Activated CD4-positive, CD25-positive, alpha-beta regulatory T cell treated with anti-CD3 and anti-CD28 coated beads, Interleukin-2, amount 50 U/mL, for 24 hours (primary cell): Measurements from ENCODE around the gene ALDH9A1.
"Not testable (repeated sequence)": the region's sequence is repeated elsewhere in the genome, so short reads cannot be mapped to it uniquely, and the experiment has no call there.

Experiments
- ATAC-seq, 2 donors: fragments of 150-1000 bp; cut with Tn5 transposase; one replicate each; pipeline ENCODE4 v1.10.0; 2021; ENCODE audit warnings: mild to moderate bottlenecking in 1 of 2, moderate library complexity in 1 of 2

ALDH9A1 gene

DNA sequence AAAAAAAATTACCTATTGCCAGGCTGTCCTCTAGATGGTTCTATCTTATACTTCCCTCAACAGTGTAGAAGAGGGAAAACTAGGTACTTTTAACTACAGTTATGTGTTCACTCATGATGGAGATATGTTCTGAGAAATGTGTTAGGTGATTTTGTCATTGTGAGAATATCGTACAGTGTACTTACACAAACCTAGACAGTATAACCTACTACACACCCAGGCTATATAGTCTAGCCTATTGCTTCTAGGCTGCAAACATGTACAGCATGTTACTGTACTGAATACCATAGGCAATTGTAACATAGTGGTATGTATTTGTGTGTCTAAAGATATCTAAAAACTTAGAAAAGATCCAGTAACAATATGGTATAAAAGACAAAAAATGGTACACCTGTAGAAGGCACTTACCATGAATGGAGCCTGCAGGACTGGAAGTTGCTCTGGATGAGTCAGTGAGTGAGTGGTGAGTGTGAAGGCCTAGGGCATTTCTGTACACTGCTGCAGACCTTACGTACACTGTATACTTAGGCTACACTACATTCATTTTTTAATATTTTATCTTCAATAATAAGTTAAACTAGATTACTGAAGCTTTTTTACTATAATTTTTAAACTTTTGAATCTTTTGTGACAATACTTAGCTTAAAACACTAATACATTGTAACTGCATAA is 54.2 kb downstream of the ALDH9A1 start:
- no peak for ATAC-seq

- no peak for ATAC-seq
These were observed 57.0 kb downstream of the ALDH9A1 start for GRCh38 chr1:165641231-165641987.

- ATAC-seq: peak in 1 of 2 donors; percentile 33
These were observed 58.3 kb downstream of the ALDH9A1 start for GRCh38 chr1:165639821-165640623.

GRCh38 chr1:165638211-165638610 is 60.2 kb downstream of the ALDH9A1 start:
- not testable (repeated sequence) for ATAC-seq

DNA sequence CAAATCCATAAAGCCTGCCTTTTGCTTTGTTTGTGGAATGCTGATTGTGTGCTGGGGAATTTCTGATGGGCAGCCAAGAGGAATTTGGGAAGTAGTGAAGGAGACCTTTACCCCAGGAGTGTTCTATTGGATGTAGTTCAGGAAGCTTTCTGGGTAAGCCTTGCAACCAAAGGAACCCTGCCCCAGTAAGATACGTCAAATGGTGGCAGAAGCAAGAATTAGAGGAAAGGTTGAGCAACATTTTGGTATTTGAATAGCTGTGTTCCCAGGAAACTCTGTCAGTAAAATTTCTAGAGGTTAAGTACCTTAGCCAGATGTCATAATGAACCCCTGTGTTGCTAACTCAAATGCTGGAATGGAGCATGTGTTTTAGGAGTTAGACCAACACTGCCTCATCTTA is 60.9 kb downstream of the ALDH9A1 start:
- no peak for ATAC-seq

- ATAC-seq: no peak
These were observed 62.5 kb downstream of the ALDH9A1 start for GRCh38 chr1:165635823-165636222.

- ATAC-seq: no peak
These were observed 63.0 kb downstream of the ALDH9A1 start for GRCh38 chr1:165635329-165635728.

- ATAC-seq: no peak
These were observed 64.0 kb downstream of the ALDH9A1 start for GRCh38 chr1:165634154-165634921.

DNA sequence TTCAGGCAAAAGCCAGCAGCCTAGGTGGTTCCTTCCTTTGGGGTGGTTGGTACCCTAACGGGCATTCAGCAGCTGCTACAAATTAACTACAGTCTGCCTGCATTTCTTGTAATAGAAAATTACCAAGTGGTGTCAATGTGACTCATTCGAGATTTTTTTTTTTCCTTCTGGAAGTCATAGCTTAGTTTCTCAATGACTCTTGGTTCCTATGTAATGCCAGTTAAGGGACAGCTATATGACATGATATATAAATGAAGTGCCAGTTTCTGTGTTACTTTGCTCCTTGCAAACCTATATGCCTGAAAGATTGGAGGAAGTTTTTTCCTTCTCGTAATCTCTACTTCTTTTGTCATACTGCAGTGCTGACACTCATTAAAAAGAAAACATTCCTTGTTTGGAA is 64.7 kb downstream of the ALDH9A1 start:
- no peak for ATAC-seq

DNA sequence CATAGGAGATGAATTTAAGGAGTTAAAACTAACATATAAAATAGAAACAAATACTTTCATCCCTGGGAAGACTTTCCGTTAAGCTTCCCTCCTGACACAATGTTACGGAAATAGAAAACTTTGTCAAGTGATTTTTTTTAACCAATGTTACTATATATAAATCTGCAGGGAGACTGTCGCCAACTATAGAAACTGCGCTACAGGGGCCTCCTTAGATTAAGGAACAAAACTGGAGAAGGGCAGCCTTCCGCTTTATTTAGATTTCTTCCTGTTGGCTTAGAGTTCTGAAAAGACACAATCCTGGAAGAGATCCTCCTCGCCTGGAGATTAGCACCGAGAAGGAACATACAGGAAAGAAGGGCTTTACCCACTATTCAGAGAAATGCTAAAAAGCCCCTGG is 65.9 kb downstream of the ALDH9A1 start:
- no peak for ATAC-seq

GRCh38 chr1:165632152-165632469 is 66.3 kb downstream of the ALDH9A1 start:
- no peak for ATAC-seq

DNA sequence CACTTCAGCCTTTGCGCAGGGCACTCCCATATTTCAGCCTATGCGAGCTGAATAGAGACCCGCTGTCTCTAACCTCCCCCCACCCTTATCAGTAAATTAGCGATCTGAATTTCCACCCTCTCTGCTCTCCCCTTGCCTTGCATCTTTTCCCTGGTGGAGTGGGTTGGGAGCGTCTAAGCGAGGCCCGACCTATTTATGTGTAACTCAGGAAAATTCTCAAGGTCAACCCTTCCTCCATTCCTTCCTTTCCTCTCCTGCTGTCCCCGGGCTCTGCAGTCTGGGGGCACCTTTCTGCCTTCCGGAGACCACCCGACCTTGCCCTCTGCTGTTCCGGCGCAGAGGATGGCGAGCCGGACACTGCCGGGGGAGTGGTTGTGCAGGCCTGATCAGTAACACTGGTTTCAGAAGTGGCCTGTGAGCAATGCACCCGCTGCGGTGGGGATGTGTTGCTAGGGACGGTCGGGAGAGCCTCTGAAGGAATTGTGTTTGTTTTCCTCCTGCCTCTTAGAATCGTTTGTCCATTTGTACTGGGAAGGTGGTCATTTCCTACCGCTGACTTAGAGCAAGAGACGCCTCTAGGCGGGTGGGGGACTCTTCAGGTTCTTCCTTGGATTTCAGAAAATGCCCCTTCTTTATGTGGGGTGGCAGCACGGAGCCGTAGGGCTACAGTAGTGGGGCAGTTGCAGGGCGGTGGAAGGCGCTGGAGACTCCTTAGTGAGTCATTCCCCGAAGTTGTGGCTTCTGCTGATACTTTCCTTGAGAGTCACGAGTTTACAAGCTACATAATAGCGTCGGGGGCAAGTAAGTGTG is 66.8 kb downstream of the ALDH9A1 start:
- ATAC-seq: peak; percentile 16 to 36

- peak; percentile 89 to 93 for ATAC-seq
These were observed 67.6 kb downstream of the ALDH9A1 start, which contains the start of gene MGST3 for GRCh38 chr1:165630629-165631341. Gene MGST3 (plus strand): TSS chr1:165631234. CDS start chr1:165649848, 18,614 bp downstream.

- no peak for ATAC-seq
These were observed 68.3 kb downstream of the ALDH9A1 start for GRCh38 chr1:165629848-165630628.

GRCh38 chr1:165629151-165629550 is 69.2 kb downstream of the ALDH9A1 start:
- ATAC-seq: no peak

GRCh38 chr1:165628147-165628822 is 70.1 kb downstream of the ALDH9A1 start:
- no peak for ATAC-seq

- ATAC-seq: no peak
These were observed 73.9 kb downstream of the ALDH9A1 start for GRCh38 chr1:165624441-165624840.

- ATAC-seq: no peak
These were observed 74.7 kb downstream of the ALDH9A1 start for GRCh38 chr1:165623624-165624023.

DNA sequence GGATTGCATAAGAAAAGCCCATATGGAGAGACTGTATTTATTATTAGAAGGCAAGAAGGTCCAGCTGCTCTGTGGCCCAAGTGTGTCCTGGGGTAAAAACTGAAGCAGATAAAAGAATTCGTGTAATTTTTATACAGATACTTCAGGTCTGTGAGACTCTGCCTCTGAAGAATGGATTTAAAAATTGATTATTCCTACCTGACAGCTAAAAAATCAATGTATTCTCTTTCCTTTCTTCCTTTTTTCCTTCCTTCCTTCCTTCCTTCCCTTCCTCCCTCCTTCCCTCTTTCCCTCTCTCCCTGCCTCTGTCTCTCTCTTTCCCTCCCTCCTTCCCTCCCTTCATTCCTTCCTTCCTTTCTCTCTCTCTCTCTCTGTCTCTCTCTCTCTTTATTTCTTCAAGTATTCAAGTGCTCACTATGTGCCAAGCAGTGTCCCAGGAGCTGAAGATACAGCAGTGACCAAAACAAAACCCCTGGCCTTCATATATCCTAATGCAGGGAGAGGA is 78.7 kb downstream of the ALDH9A1 start:
- no peak for ATAC-seq
